Measurements from ENCODE around the gene KICS2.

The KICS2 gene

DNA sequence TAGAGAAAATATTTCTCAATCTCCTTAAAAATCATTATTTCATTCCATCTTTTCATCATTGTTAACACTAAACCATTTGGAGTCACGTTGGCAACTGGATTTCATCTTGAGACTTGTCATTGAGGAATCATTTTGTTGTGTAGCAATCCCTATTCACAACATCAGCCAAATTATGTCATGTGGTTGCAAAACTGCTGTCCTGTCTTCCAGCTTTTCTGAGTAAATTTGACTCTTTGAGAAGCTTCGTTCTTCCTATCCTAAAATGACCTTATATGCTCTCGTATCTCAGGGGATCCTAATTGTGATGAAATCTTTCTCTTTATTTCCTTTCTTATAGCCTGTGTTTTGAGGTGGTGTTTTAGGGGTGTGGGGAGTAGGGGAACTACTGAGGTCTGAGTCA lies 30.6 kb upstream of the KICS2 start:
- 0 out of 22 replicates have a peak overlapping the region, but pooled peaks of 1 of the 11 experiments have one; percentile 38 for H3K9ac ChIP-seq
- H3K4me3 ChIP-seq, result no peak overlapping the region
- no peaks in the 10 kb centered on the region for H3K27me3 ChIP-seq
- H3K27ac ChIP-seq, result no peak overlapping the region
- H3K4me1 ChIP-seq, result no peaks in the 10 kb centered on the region
- no peak for TF ChIP-seq Cebpa-rat (IDR thresholded peaks at IDR 0.05)
- no peak overlapping the region for H3K4me2 ChIP-seq
- no peaks in the 10 kb centered on the region for H3K9me3 ChIP-seq (replicated peaks in 1 of 11)
- H4K20me1 ChIP-seq, result no peaks in the 10 kb centered on the region
- no peaks in the 10 kb centered on the region for H3K36me3 ChIP-seq

DNA sequence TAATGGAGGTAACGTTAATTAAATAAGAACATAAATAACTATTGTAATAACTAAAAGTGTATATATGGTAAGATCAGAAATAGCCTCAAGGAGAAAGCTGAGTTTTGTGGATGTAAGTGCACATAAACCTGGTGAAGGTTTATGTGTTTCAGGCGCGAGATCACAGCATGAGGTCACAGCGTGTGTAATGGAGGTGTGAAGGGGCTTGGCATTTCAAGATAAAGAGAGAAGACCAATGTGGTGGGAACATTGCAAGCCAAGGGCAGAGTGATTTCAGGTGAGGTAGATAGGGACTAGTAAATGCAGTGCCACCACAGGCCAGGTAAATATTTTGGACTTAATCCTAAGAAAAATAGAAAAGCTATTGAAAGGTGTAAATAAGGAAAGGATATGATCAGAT lies 21.7 kb upstream of the KICS2 start:
- H3K4me1 ChIP-seq, result no peaks in the 10 kb centered on the region
- no peaks in the 10 kb centered on the region for H3K27me3 ChIP-seq
- no peaks in the 10 kb centered on the region for H3K36me3 ChIP-seq
- H3K9me3 ChIP-seq (replicated peaks in 1 of 11), result no peaks in the 10 kb centered on the region
- H3K9ac ChIP-seq, result no peak overlapping the region
- H3K4me3 ChIP-seq, result no peak overlapping the region
- no peak overlapping the region for H3K27ac ChIP-seq
- H3K4me2 ChIP-seq, result no peak overlapping the region
- no peak for TF ChIP-seq Cebpa-rat (IDR thresholded peaks at IDR 0.05)
- H4K20me1 ChIP-seq, result no peaks in the 10 kb centered on the region

DNA sequence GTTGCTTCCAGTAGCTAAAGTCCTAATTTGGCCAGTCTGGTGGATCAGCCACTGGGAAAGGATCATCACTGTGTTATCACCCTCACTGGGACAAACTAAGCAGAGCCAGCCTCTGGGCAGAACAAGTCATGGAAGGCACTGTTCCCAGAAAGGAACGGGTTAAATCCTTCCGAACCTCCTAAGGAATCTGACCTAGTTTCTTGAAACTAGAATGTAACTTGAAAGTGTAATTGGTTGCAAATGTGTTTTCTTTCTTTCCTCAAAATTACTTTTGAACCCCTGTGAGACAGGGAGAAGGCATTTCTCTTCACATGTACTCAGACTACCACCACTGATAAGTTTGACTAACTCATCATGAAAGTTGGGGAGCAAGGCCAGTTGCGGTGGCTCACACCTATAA lies 18.7 kb upstream of the KICS2 start:
- TF ChIP-seq Cebpa-rat (IDR thresholded peaks at IDR 0.05), result no peak
- H3K4me1 ChIP-seq, result peaks cover 0 to 16% (median 2%) of the 10 kb centered on the region in 10 experiments; a peak in 8 of 20 replicates
- no peak overlapping the region for H3K9ac ChIP-seq
- H4K20me1 ChIP-seq, result no peaks in the 10 kb centered on the region
- no peaks in the 10 kb centered on the region for H3K27me3 ChIP-seq
- no peak overlapping the region for H3K4me3 ChIP-seq
- no peaks in the 10 kb centered on the region for H3K36me3 ChIP-seq
- no peaks in the 10 kb centered on the region for H3K9me3 ChIP-seq (replicated peaks in 1 of 11)
- no peak overlapping the region for H3K4me2 ChIP-seq
- no peak overlapping the region for H3K27ac ChIP-seq

DNA sequence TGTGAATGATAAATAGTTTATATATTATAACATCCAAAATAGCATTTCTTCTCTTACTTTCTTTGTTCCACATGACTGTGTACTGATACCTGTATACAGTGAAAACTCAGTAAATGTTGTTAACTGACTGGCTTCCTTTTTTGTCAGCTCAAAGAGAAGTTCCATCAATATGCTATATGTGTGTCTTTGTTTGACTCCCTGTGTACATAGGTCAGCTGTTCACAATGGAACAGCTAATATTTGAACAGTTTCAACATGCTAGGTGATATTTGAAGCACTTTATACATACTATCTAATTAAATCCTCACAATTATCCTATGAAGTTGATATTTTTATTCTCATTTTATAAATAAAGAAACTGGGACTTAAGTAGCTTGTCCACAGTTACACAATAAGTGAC lies 15.3 kb upstream of the KICS2 start:
- H3K27me3 ChIP-seq, result no peaks in the 10 kb centered on the region
- H3K27ac ChIP-seq, result no peak overlapping the region
- TF ChIP-seq Cebpa-rat (IDR thresholded peaks at IDR 0.05), result no peak
- no peaks in the 10 kb centered on the region for H3K9me3 ChIP-seq (replicated peaks in 1 of 11)
- no peak overlapping the region for H3K9ac ChIP-seq
- H3K4me3 ChIP-seq, result no peak overlapping the region
- H3K4me2 ChIP-seq, result 0 out of 22 replicates have a peak overlapping the region, but pooled peaks of 1 of the 11 experiments have one; percentile 38
- no peaks in the 10 kb centered on the region for H3K36me3 ChIP-seq
- H4K20me1 ChIP-seq, result no peaks in the 10 kb centered on the region
- H3K4me1 ChIP-seq, result peaks cover 0 to 17% (median 2%) of the 10 kb centered on the region in 10 experiments; a peak in 8 of 20 replicates

DNA sequence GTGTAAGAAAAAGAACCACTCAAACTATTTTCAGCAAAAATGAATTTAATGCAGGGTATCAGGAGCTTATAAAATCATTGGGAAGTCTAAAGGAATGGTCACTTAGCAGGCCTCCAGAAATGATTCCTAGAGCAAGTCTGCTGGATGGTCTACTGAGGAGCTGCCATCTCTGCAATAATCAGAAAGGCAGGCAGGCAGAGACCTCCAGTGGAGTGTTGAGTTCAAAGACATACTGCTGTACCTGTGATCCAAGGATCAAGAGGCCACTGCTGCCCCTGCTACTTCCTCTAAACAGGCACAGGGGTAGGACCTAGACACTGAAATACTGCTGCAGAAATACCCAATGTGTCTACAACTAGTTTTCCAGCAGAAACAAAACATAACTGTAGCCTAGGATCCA lies 14.5 kb upstream of the KICS2 start:
- peaks cover 0 to 17% (median 2%) of the 10 kb centered on the region in 10 experiments; a peak in 8 of 20 replicates for H3K4me1 ChIP-seq
- no peak overlapping the region for H3K27ac ChIP-seq
- no peaks in the 10 kb centered on the region for H3K36me3 ChIP-seq
- H3K9me3 ChIP-seq (replicated peaks in 1 of 11), result no peaks in the 10 kb centered on the region
- no peak for TF ChIP-seq Cebpa-rat (IDR thresholded peaks at IDR 0.05)
- H3K4me2 ChIP-seq, result peak overlapping the region in 4 of 11 experiments; percentile 27 to 53 (median 40); a peak in 7 of 22 replicates
- no peaks in the 10 kb centered on the region for H4K20me1 ChIP-seq
- H3K4me3 ChIP-seq, result no peak overlapping the region
- H3K27me3 ChIP-seq, result no peaks in the 10 kb centered on the region
- H3K9ac ChIP-seq, result no peak overlapping the region

DNA sequence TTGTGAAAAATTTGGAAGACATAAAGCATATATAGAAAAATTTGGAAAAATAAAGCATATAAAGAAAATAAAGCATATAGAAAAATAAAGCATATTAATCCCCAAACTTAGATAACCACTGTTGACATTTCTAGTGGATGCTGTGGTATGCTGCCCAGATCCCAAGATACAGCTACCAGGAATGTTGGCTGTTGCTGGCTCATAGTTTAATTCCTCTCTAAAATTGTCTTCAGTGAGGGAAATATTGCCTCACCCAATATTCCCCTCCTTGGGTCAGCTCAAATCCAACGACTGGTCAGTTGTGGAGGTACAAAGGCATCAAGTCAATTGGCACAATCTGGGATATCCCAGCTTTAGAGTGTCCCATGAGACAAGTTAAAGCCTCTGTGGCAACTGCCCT lies 10.1 kb upstream of the KICS2 start:
- no peak overlapping the region for H3K4me2 ChIP-seq
- no peaks in the 10 kb centered on the region for H3K9me3 ChIP-seq (replicated peaks in 1 of 11)
- no peaks in the 10 kb centered on the region for H4K20me1 ChIP-seq
- H3K4me1 ChIP-seq, result peaks cover 0 to 16% (median 2%) of the 10 kb centered on the region in 10 experiments; a peak in 8 of 20 replicates
- no peak for TF ChIP-seq Cebpa-rat (IDR thresholded peaks at IDR 0.05)
- no peak overlapping the region for H3K4me3 ChIP-seq
- H3K36me3 ChIP-seq, result no peaks in the 10 kb centered on the region
- H3K27ac ChIP-seq, result no peak overlapping the region
- no peaks in the 10 kb centered on the region for H3K27me3 ChIP-seq
- no peak overlapping the region for H3K9ac ChIP-seq

DNA sequence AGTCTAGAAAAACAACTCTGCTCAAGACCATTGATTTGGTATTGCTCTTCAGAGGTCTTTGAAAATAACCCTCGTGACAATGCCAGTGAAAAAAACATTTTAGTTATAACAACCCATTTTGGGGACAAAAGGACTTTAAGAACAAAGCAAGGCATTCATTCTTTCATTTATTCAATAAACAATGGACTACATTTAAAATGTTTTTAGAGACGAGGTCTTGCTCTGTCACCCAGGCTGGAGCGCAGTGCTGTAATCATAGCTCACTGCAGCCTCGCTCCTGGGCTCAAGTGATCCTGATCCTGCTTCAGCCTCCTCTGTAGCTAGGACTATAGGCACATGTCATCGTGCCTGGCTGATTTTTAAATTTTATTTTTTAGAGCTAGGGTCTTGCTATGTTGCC lies 7.7 kb upstream of the KICS2 start:
- H4K20me1 ChIP-seq, result no peaks in the 10 kb centered on the region
- TF ChIP-seq Cebpa-rat (IDR thresholded peaks at IDR 0.05), result no peak
- H3K4me3 ChIP-seq, result no peak overlapping the region
- no peaks in the 10 kb centered on the region for H3K36me3 ChIP-seq
- no peak overlapping the region for H3K27ac ChIP-seq
- no peaks in the 10 kb centered on the region for H3K27me3 ChIP-seq
- H3K9me3 ChIP-seq (replicated peaks in 1 of 11), result no peaks in the 10 kb centered on the region
- H3K4me1 ChIP-seq, result peaks cover 0 to 17% (median 0%) of the 10 kb centered on the region in 10 experiments; a peak in 5 of 20 replicates
- no peak overlapping the region for H3K4me2 ChIP-seq
- no peak overlapping the region for H3K9ac ChIP-seq

DNA sequence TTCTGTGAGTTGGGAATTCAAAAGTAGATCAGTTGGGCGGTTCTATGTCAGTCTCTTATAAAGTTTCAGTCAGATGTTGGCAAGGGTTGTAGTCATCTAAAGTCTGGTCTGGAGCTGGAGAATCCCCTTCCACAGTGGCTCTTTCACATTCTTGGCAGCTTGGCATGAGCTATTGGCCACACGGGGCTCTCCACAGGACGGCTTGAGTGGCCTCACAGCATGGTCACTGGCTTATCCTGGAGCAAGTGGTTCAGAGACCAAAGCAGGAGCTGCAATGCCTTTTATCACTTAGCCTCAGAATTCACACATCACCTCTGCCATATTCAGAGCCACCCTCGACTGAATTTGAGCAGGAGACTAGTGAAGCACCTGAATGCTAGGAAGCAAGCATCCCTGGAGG lies 7.1 kb upstream of the KICS2 start:
- H3K27me3 ChIP-seq, result no peaks in the 10 kb centered on the region
- no peak overlapping the region for H3K4me3 ChIP-seq
- no peaks in the 10 kb centered on the region for H3K9me3 ChIP-seq (replicated peaks in 1 of 11)
- peaks cover 0 to 17% (median 0%) of the 10 kb centered on the region in 10 experiments; a peak in 5 of 20 replicates for H3K4me1 ChIP-seq
- H3K27ac ChIP-seq, result no peak overlapping the region
- no peaks in the 10 kb centered on the region for H4K20me1 ChIP-seq
- no peak overlapping the region for H3K9ac ChIP-seq
- H3K36me3 ChIP-seq, result no peaks in the 10 kb centered on the region
- H3K4me2 ChIP-seq, result no peak overlapping the region
- TF ChIP-seq Cebpa-rat (IDR thresholded peaks at IDR 0.05), result no peak

DNA sequence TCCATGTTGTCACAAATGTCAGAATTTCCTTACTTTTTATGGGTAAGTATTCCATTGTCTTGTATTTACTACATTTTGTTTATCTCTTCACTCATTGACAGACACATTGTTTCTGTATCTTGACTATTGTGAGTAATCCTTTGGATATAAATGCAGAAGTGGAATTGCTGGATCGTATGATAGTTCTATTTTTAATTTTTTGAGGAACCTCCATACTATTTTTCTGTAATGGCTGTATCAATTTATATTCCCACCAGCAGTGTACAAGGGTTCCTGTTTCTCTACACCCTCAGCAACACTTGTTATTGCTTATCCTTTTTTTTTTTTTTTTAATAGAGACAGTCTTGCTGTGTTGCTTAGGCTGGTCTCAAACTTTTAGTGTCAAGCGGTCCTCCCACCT lies 3.5 kb upstream of the KICS2 start:
- no peaks in the 10 kb centered on the region for H3K36me3 ChIP-seq
- peak overlapping the region in 3 of 11 experiments; percentile 29 to 81 (median 75); a peak in 5 of 22 replicates for H3K4me2 ChIP-seq
- H3K4me3 ChIP-seq, result no peak overlapping the region
- H4K20me1 ChIP-seq, result no peaks in the 10 kb centered on the region
- peak overlapping the region in 1 of 11 experiments; percentile 37; a peak in 1 of 22 replicates for H3K27ac ChIP-seq
- peaks cover 9 to 25% (median 16%) of the 10 kb centered on the region in 10 experiments; a peak in 17 of 20 replicates for H3K4me1 ChIP-seq
- no peaks in the 10 kb centered on the region for H3K9me3 ChIP-seq (replicated peaks in 1 of 11)
- no peak overlapping the region for H3K9ac ChIP-seq
- H3K27me3 ChIP-seq, result no peaks in the 10 kb centered on the region
- TF ChIP-seq Cebpa-rat (IDR thresholded peaks at IDR 0.05), result no peak

DNA sequence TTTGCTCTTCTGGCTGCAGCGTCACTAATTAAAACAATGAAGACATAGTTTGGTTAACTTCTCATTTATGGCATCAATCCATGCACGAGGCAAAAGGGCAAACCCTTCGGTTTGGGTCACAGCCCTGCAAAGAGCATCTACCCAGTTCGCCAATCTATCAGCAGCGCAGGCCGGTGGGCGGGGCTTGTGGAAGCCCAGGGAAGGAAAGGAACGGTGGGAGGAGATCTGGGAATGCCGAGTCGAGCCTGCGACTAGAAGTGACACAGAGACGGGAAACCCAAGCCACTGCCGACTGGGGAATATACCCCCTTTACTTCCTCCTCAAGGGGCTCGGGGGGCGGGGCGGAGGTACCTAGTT lies 466 bp downstream of the KICS2 start:
- peak overlapping the region; percentile 77 to 90 (median 85) for H3K4me2 ChIP-seq
- H3K4me1 ChIP-seq, result peaks cover 9 to 36% (median 19%) of the 10 kb centered on the region in 10 experiments; a peak in 17 of 20 replicates
- peak overlapping the region; percentile 70 to 94 (median 88) for H3K4me3 ChIP-seq
- no peak for TF ChIP-seq Cebpa-rat (IDR thresholded peaks at IDR 0.05)
- H3K27me3 ChIP-seq, result no peaks in the 10 kb centered on the region
- H3K9me3 ChIP-seq (replicated peaks in 1 of 11), result no peaks in the 10 kb centered on the region
- H4K20me1 ChIP-seq, result no peaks in the 10 kb centered on the region
- H3K27ac ChIP-seq, result peak overlapping the region; percentile 87 to 95 (median 91)
- peak overlapping the region; percentile 87 to 94 (median 91) for H3K9ac ChIP-seq
- no peaks in the 10 kb centered on the region for H3K36me3 ChIP-seq
